GM18508 (cell line): ENCODE data around the gene DGKH.
"Not testable (repeated sequence)": the region's sequence is repeated elsewhere in the genome, so short reads cannot be mapped to it uniquely, and the experiment has no call there.

Experiments
- ATAC-seq: cut with Tn5 transposase; IDR thresholded peaks from one replicate; pipeline ENCODE4 v1.9.1; 2021; ENCODE audit warnings: moderate number of reproducible peaks; ENCODE audit not compliant: insufficient read depth, unreplicated experiment

The DGKH gene

GRCh38 chr13:42219051-42219450, 170.6 kb downstream of the DGKH start:
- ATAC-seq: no peak

- ATAC-seq: no peak
Measured at GRCh38 chr13:42219876-42220275, 171.4 kb downstream of the DGKH start.

GRCh38 chr13:42221121-42221765, 172.8 kb downstream of the DGKH start:
- no peak for ATAC-seq

- no peak for ATAC-seq
Measured at GRCh38 chr13:42223681-42224080, 175.2 kb downstream of the DGKH start.

GRCh38 chr13:42225051-42225450, 176.6 kb downstream of the DGKH start:
- ATAC-seq: no peak

- ATAC-seq: not testable (repeated sequence)
Measured at GRCh38 chr13:42226759-42227158, 178.3 kb downstream of the DGKH start.

GRCh38 chr13:42228527-42228926, 180.1 kb downstream of the DGKH start:
- ATAC-seq: no peak

- ATAC-seq: no peak
Measured at GRCh38 chr13:42229287-42229686, 180.8 kb downstream of the DGKH start.

- no peak for ATAC-seq
Measured at GRCh38 chr13:42232671-42233070, 184.2 kb downstream of the DGKH start.

GRCh38 chr13:42233726-42234125, 185.3 kb downstream of the DGKH start:
- no peak for ATAC-seq

- ATAC-seq: no peak
Measured at GRCh38 chr13:42239161-42239560, 190.7 kb downstream of the DGKH start.

- no peak for ATAC-seq
Measured at GRCh38 chr13:42239644-42240043, 191.2 kb downstream of the DGKH start.

- ATAC-seq: no peak
Measured at GRCh38 chr13:42246541-42246940, 198.1 kb downstream of the DGKH start.

GRCh38 chr13:42247883-42248282, 199.4 kb downstream of the DGKH start:
- ATAC-seq: no peak

GRCh38 chr13:42255886-42256285, 207.4 kb downstream of the DGKH start:
- ATAC-seq: no peak

- ATAC-seq: no peak
Measured at GRCh38 chr13:42258747-42259146, 210.3 kb downstream of the DGKH start.

- ATAC-seq: no peak
Measured at GRCh38 chr13:42259515-42259914, 211.1 kb downstream of the DGKH start.

GRCh38 chr13:42260903-42261654, 212.6 kb downstream of the DGKH start:
- ATAC-seq: no peak

GRCh38 chr13:42266473-42266872, 218.0 kb downstream of the DGKH start:
- ATAC-seq: no peak

- ATAC-seq: no peak
Measured at GRCh38 chr13:42270160-42270856, 221.9 kb downstream of the DGKH start.

- no peak for ATAC-seq
Measured at GRCh38 chr13:42270857-42271215, 222.4 kb downstream of the DGKH start.
